ENCODE results near the gene ZNF467. TPM values are rescaled to one million over a fixed set of nuclear protein-coding genes. Genes with fewer than 3 reads are reported as not detected.
A peak's percentile ranks its signal among the peaks of the same experiment; 100 is the strongest.

ZNF467 gene
- total RNA-seq, 1 experiment from 2014 or later = 3.3 TPM

DNA sequence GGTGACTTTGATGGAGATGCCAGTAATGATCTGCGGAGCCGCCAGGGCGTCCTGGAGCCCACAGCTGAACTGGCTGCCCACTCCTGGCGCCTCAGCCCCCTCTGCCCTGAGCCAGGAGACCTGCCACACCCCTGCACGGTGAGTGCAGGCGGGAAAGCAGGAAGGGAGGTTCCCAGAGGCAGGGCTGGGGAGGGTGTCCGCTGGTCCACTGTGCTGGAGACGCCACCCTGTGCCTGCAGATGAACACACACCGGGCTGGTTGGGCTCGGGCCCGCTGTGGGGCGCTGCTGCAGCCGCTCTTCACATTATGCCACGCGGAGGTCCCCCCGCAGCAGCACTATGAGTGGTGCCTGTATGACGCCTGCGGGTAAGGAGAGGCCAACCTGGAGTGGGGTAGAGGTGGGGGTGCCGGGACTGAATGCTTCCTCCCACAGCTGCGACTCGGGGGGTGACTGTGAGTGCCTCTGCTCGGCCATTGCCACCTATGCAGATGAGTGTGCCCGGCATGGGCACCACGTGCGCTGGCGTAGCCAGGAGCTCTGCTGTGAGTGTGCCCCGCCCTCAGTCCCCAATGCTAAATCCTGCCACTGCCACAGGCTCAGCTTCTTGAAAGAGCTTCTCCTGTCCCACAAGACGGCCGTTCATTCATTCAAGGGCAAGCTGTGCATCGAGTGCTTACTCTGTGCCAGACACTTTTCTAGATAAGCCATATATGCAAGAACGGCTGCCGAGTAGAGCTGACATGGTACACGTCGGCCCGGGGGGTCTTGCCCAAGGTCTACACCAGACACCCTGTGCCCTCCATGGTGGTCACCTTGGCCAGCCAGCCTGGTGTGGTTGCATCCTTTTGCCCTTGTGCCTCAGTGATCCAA is 14.3 kb upstream of the ZNF467 start:
- DNase-seq (ENCODE audit: extremely low read depth, low read depth) = peak; percentile 18

DNA sequence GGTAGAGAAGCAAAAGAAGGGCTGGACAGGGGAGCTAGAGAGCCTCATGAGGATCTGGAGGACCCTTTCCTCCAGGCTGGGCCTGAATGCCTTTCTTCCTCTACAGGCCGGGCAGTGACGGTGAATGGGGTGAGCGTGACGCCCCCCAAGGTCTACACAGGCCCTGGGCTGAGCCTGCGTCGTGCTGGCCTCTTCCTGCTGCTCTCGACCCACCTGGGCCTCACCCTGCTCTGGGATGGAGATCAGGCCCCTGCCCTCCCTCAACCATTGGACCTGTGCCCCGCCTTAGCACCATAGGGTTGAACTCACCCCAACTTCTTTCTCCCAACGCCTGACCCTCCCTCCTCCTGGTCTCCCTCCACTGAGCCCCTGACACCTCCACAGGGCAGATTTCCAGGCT is 12.6 kb upstream of the ZNF467 start:
- no peak for DNase-seq (ENCODE audit: extremely low read depth, low read depth)

GRCh38 chr7:149785402-149785801 is 12.0 kb upstream of the ZNF467 start:
- DNase-seq (ENCODE audit: extremely low read depth, low read depth) = no peak

GRCh38 chr7:149784251-149784608 is 10.8 kb upstream of the ZNF467 start:
- no peak for DNase-seq (ENCODE audit: extremely low read depth, low read depth)

DNA sequence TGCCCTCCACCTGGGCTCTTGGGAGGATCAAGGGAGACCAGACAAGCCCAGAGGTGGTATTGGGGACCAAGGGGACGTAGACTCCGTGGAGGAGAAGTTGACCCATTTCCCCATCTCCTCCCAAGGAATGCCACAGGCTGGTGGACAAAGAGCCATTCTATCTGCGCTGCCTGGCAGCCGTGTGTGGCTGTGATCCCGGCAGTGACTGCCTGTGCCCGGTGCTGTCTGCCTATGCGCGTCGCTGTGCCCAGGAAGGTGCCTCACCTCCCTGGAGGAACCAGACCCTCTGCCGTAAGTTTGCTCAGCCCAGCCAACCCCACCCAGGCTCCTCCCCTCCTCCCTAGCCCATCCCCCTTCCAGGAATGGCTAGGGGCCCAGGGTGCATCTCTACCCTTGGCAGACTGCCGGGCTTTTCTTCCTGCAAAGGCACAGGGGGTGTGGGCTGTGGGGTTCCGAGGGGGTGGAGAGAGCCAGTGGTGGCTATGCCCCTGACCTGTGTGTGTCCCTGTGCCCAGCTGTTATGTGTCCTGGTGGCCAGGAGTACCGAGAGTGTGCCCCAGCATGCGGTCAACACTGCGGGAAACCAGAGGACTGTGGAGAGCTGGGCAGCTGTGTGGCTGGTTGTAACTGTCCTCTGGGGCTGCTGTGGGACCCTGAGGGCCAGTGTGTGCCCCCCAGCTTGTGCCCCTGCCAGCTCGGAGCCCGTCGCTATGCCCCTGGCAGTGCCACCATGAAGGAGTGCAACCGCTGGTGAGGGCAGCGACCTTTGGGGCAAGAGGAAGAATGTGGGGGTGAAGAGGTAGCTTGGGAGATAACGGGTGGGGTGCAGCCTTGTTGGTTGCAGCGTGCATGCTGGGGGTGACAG is 10.2 kb upstream of the ZNF467 start:
- no peak for DNase-seq (ENCODE audit: extremely low read depth, low read depth)

DNA sequence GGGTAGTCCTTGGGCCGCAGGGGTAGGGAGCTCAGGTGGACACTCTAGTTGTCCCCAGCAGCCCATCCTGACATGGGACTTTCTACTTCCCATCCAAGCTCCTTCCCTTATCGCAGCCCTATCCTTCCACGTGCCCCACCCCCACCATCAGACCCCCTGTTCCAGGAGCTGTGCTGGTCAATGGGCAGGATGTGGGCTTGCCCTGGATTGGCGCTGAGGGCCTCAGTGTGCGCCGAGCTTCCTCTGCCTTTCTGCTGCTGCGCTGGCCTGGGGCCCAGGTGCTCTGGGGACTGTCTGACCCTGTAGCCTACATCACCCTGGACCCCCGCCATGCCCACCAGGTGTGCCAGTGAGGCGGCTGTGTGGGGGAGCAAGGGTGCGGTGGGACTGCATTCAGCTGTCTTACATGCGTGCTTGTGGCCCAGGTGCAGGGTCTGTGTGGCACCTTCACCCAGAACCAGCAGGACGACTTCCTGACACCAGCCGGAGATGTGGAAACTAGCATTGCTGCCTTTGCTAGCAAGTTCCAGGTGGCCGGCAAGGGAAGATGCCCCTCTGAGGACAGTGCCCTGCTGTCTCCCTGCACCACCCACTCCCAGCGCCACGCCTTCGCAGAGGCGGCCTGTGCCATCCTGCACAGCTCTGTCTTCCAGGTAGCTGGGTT is 9.4 kb upstream of the ZNF467 start:
- no peak for DNase-seq (ENCODE audit: extremely low read depth, low read depth)

DNA sequence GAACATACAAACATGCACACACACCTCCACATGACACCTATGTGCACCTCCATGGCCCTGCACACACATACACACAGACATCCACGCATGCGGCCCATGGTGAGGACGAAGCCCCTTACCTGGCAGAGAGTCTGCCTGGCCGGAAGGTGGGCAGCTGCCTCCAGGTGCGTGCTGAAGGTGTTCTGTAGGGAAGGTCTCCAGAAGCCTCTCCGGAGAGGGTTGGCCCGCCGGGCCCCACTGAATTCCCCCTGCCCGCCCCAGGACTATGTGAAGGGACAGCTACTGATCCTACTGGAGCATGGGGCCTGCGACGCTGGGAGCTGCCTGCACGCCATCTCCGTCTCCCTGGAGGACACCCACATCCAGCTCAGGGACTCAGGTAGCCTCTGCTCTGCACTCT is 8.5 kb upstream of the ZNF467 start:
- no peak for DNase-seq (ENCODE audit: extremely low read depth, low read depth)

GRCh38 chr7:149780636-149781419 is 7.4 kb upstream of the ZNF467 start:
- DNase-seq (ENCODE audit: extremely low read depth, low read depth) = no peak

DNA sequence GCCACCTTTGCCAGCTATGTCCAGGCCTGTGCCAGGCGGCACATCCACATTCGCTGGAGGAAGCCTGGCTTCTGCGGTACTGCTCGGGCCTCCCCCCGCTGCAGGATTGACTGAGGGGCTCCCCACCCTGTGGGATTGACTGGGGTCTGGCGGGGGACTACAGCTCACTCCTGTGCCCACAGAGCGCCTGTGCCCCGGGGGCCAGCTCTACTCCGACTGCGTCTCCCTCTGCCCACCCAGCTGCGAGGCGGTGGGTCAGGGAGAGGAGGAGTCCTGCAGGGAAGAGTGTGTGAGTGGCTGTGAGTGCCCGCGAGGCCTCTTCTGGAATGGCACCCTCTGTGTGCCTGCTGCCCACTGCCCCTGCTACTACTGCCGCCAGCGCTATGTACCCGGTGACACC is 6.7 kb upstream of the ZNF467 start:
- no peak for DNase-seq (ENCODE audit: extremely low read depth, low read depth)

- no peak for DNase-seq (ENCODE audit: extremely low read depth, low read depth)
Observed at GRCh38 chr7:149779502-149779805, 6.1 kb upstream of the ZNF467 start.

GRCh38 chr7:149778696-149779501 is 5.5 kb upstream of the ZNF467 start:
- DNase-seq (ENCODE audit: extremely low read depth, low read depth) = no peak

GRCh38 chr7:149778327-149778637 is 4.9 kb upstream of the ZNF467 start:
- no peak for DNase-seq (ENCODE audit: extremely low read depth, low read depth)

DNA sequence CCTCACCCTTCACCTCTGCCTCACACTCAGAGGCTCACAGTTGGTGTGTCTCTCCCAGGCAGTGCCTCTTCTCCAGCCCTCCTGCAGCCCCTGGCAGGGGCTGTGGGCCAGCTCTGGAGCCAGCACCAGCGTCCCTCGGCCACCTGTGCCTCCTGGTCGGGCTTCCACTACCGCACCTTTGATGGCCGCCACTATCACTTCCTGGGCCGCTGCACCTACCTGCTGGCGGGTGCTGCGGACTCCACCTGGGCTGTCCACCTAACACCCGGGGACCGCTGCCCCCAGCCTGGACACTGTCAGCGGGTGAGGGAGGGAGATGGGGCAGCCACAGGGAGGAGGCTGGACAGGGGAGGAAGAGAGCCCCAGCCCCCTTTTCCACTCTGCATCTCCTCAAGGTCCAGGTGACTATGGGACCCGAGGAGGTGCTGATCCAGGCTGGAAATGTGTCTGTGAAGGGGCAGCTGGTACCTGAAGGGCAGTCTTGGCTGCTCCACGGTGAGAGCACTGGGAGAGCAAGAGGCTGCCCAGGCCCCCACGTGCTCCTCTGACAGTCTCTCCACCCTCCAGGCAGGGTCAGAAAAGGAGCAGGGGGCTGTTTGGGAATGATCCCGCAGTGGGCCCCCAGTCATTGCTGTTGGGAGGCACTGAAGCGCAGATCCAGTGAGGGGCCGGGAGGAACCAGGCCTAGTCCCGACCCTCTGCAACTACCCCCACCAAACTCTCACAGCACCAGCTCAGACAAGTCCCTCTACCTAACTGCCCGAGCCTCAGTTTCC is 4.4 kb upstream of the ZNF467 start:
- DNase-seq (ENCODE audit: extremely low read depth, low read depth) = no peak

GRCh38 chr7:149776848-149777407 is 3.5 kb upstream of the ZNF467 start:
- DNase-seq (ENCODE audit: extremely low read depth, low read depth) = no peak

GRCh38 chr7:149776289-149776688 is 2.9 kb upstream of the ZNF467 start:
- DNase-seq (ENCODE audit: extremely low read depth, low read depth) = peak; percentile 7

DNA sequence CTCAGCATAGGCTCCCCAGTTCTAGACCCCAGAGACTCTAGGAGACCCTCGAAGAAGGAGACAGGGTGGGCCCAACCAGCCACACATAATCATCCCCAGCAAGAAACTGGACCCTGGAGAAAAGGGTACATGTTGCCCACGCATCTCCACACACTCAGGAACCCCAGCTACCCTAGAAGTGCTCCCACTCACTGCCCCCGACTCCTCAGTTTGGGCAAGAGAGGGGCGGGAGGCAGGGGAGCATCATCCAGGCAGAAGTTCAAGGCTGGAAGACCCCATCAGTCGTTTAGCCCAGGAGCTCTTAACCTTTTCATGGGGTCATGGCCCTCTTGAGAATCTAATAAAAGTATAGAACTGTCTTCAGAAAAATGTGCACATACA is 1.8 kb upstream of the ZNF467 start:
- DNase-seq (ENCODE audit: extremely low read depth, low read depth) = no peak

GRCh38 chr7:149774237-149775175 is 1.1 kb upstream of the ZNF467 start:
- DNase-seq (ENCODE audit: extremely low read depth, low read depth) = no peak

DNA sequence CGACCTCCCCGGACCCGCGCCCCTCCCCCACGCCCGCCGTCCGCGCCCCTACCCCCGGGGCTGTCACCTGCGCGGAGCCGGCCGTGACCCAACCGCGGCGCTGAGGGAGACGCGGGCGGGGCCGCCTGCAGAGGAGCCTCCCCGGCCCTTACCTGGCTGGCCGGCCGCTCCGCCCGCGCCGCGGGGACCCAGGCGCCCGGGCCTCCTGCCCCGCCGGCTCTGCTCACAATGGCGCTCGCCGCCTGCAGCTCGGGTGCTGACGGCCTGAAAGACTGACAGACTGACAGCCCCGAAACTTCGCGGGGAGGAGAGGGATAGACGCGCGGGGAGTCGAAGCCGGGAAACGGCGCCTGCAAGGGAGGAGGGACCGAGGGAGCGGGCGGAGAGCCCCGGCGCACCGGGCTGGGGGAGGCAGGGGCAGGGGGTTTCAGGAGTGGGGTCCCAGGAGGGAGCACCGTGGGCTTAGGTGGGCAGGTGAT is 393 bp downstream of the ZNF467 start:
- no peak for DNase-seq (ENCODE audit: extremely low read depth, low read depth)

Data from NCI-H460 (cell line).